HCT116 (cell line): ENCODE results near the gene CHTOP. TPM values are rescaled to one million over a fixed set of nuclear protein-coding genes. Genes with fewer than 3 reads are reported as not detected.

ENCODE experiments used
- ATAC-seq: fragments of 200-7000 bp; cut with Tn5 transposase; 2 replicates; pipeline ENCODE4 v1.9.1; 2020; ENCODE audit warnings: mild to moderate bottlenecking, moderate library complexity
- BruUV-seq: library from RNA; stranded (reverse); fragments of 400-500 nt; replicated peaks from 2 replicates; lab custom pipeline; 2021; lab: Mats Ljungman, UMichigan
- CTCF ChIA-PET: fragments of 300-600 bp; sonication (Branson Sonifier 250); formaldehyde crosslinking; loops from one replicate; lab custom pipeline; 2021; ENCODE audit warnings: antibody characterized with exemption; lab: Charles Lee
- POLR2A ChIA-PET: fragments of 300-600, 350-600 bp; sonication (Branson Sonifier 250); formaldehyde crosslinking; loops from one replicate; lab custom pipeline; 2021; ENCODE audit warnings: antibody characterized with exemption; lab: Charles Lee
- RAD21 ChIA-PET, 2 experiments: fragments of 300-600 bp; sonication (Branson Sonifier 250); formaldehyde crosslinking; loops; one replicate each; lab custom pipeline; 2023; ENCODE audit warnings: low total read pairs in 2 of 2; ENCODE audit not compliant: uncharacterized antibody in 2 of 2, unreplicated experiment in 2 of 2, low non-redundant PET in 1 of 2; lab: Charles Lee
- DNase-seq: peaks from one replicate; pipeline ENCODE4 v3.0.0-alpha.2; 2010; ENCODE audit warnings: low read depth, low spot score
- H2AFZ ChIP-seq: fragments of 200-600 bp; shearing (Covaris generic), sonication (generic); 2 replicates; pipeline ENCODE4 v1.6.1; 2017; ENCODE audit warnings: low read depth, mixed run types, mixed read lengths, antibody characterized with exemption, low read length; ENCODE audit not compliant: poor library complexity, severe bottlenecking
- H3K27ac ChIP-seq: 2 replicates; pipeline ENCODE4 v1.5.1; 2012; ENCODE audit warnings: low read depth, low read length
- H3K27me3 ChIP-seq: fragments of 200-600 bp; sonication (generic); 2 replicates; pipeline ENCODE4 v1.6.1; 2016; ENCODE audit warnings: mixed run types, low read length, mixed read lengths; ENCODE audit not compliant: insufficient read depth
- H3K36me3 ChIP-seq, 2 experiments: fragments of 200-500 bp in 1 of 2; fragments of 200-600 bp in 1 of 2; sonication (Bioruptor generic) in 1 of 2; sonication (generic) in 1 of 2; 2 replicates each; pipeline versions ENCODE4 v1.5.1 to v1.6.1; 2014 to 2016; ENCODE audit warnings: low read length in 2 of 2, inconsistent platforms in 1 of 2, mixed read lengths in 1 of 2, mixed run types in 1 of 2; ENCODE audit not compliant: insufficient read depth in 2 of 2, control insufficient read depth in 1 of 2
- H3K4me1 ChIP-seq, 2 experiments: fragments of 200-600 bp in 1 of 2; sonication (generic) in 1 of 2; 2 replicates each; pipeline versions ENCODE4 v1.5.1 to v1.6.1; 2012 to 2017; ENCODE audit warnings: low read length in 2 of 2, inconsistent platforms in 1 of 2, mild to moderate bottlenecking in 1 of 2, mixed read lengths in 1 of 2, mixed run types in 1 of 2, moderate library complexity in 1 of 2; ENCODE audit not compliant: insufficient read depth in 2 of 2, control insufficient read depth in 1 of 2
- H3K4me2 ChIP-seq: fragments of 200-600 bp; sonication (generic); 2 replicates; pipeline ENCODE4 v1.6.1; 2017; ENCODE audit warnings: mixed run types, low read length, mixed read lengths
- H3K4me3 ChIP-seq, 2 experiments: fragments of 200-600 bp in 1 of 2; sonication (generic) in 1 of 2; replicated peaks in 1 of 2; 2 replicates each; pipeline ENCODE4 v1.5.1; 2011 to 2016; ENCODE audit warnings: low read length in 2 of 2, control low read depth in 1 of 2, low read depth in 1 of 2, mild to moderate bottlenecking in 1 of 2, mixed read lengths in 1 of 2, mixed run types in 1 of 2
- H3K79me2 ChIP-seq: fragments of 200-600 bp; sonication (generic); 2 replicates; pipeline ENCODE4 v1.6.1; 2017; ENCODE audit warnings: mild to moderate bottlenecking, mixed run types, low read length, moderate library complexity, mixed read lengths; ENCODE audit not compliant: insufficient read depth
- H3K9ac ChIP-seq: fragments of 200-600 bp; sonication (generic); 2 replicates; pipeline ENCODE4 v1.6.1; 2016; ENCODE audit warnings: low read length, mixed read lengths
- H3K9me2 ChIP-seq: fragments of 200-600 bp; sonication (generic), shearing (Covaris generic); 2 replicates; pipeline ENCODE4 v1.6.1; 2017; ENCODE audit warnings: mixed run types, mild to moderate bottlenecking, moderate library complexity; ENCODE audit not compliant: insufficient read depth
- H3K9me3 ChIP-seq, 2 experiments: fragments of 200-500 bp in 1 of 2; fragments of 200-600 bp in 1 of 2; sonication (Bioruptor generic) in 1 of 2; sonication (generic) in 1 of 2; 2 replicates each; pipeline ENCODE4 v1.6.1; 2014 to 2017; ENCODE audit warnings: low read length in 2 of 2, mixed read lengths in 2 of 2, inconsistent platforms in 1 of 2, low read depth in 1 of 2, mild to moderate bottlenecking in 1 of 2, mixed run types in 1 of 2, moderate library complexity in 1 of 2; ENCODE audit not compliant: control insufficient read depth in 1 of 2, insufficient read depth in 1 of 2
- H4K20me1 ChIP-seq: fragments of 200-600 bp; sonication (generic), shearing (Covaris generic); 2 replicates; pipeline ENCODE4 v1.6.1; 2017; ENCODE audit warnings: mixed run types, mild to moderate bottlenecking, moderate library complexity; ENCODE audit not compliant: insufficient read depth
- CBX3 ChIP-seq: IDR thresholded peaks from 2 replicates; pipeline ENCODE4 v1.6.1; 2012; ENCODE audit warnings: low read depth
- CTCF ChIP-seq, 3 experiments: fragments of 200-600 bp in 1 of 3; sonication (generic) in 1 of 3; IDR thresholded peaks in 2 of 3; conservative IDR thresholded peaks in 1 of 3; 2 replicates each; pipeline ENCODE4 v1.5.1; 2012 to 2017; ENCODE audit warnings: low read depth in 2 of 3, low read length in 2 of 3, antibody characterized with exemption in 1 of 3, borderline replicate concordance in 1 of 3, control low read depth in 1 of 3, mild to moderate bottlenecking in 1 of 3, mixed read lengths in 1 of 3, mixed run types in 1 of 3, moderate library complexity in 1 of 3; ENCODE audit not compliant: insufficient read depth in 1 of 3
- ELF1 ChIP-seq: IDR thresholded peaks from 2 replicates; pipeline ENCODE4 v1.6.1; 2012; ENCODE audit warnings: low read depth, borderline replicate concordance
- FOSL1 ChIP-seq: IDR thresholded peaks from 2 replicates; pipeline ENCODE4 v1.6.1; 2012; ENCODE audit warnings: low read depth
- JUND ChIP-seq: IDR thresholded peaks from 2 replicates; pipeline ENCODE4 v1.6.1; 2012
- POLR2A ChIP-seq: IDR thresholded peaks from 2 replicates; pipeline ENCODE4 v1.7.0; 2011; ENCODE audit warnings: borderline replicate concordance; ENCODE audit not compliant: insufficient read depth, insufficient read length; ENCODE audit errors: extremely low read depth
- RAD21 ChIP-seq: IDR thresholded peaks from 2 replicates; pipeline ENCODE4 v1.6.1; 2012; ENCODE audit warnings: low read depth, mild to moderate bottlenecking
- SIN3A ChIP-seq: IDR thresholded peaks from 2 replicates; pipeline ENCODE4 v1.6.1; 2012; ENCODE audit warnings: low read depth
- SRF ChIP-seq: IDR thresholded peaks from 2 replicates; pipeline ENCODE4 v1.6.1; 2012; ENCODE audit warnings: low read depth
- TCF7L2 ChIP-seq: IDR thresholded peaks from 2 replicates; pipeline ENCODE4 v1.7.0; 2011; ENCODE audit warnings: borderline replicate concordance, inconsistent platforms; ENCODE audit not compliant: insufficient read depth, insufficient read length; ENCODE audit errors: extremely low read depth
- YY1 ChIP-seq: IDR thresholded peaks from 2 replicates; pipeline ENCODE4 v1.6.1; 2011; ENCODE audit warnings: low read length, low read depth, moderate library complexity, mild to moderate bottlenecking; ENCODE audit not compliant: insufficient replicate concordance; ENCODE audit errors: extremely low read depth
- ZNF274 ChIP-seq: fragments of 200-500 bp; sonication (Bioruptor generic); IDR thresholded peaks from 2 replicates; pipeline ENCODE4 v1.6.1; 2014; ENCODE audit warnings: mild to moderate bottlenecking, low read depth, low read length, inconsistent platforms
- intact Hi-C: fragments of 100-400 bp; cut with micrococcal nuclease; formaldehyde crosslinking; loops from 2 replicates; pipeline ENCODE4 v1.10.0; 2022
- total RNA-seq: library from RNA; stranded (reverse); gene quantifications from one replicate; pipeline ENCODE4 v1.2.1, GENCODE V29; 2021; ENCODE audit not compliant: unreplicated experiment
- TF ChIP-seq, protein P1 (sequence below): IDR thresholded peaks from 2 replicates; pipeline ENCODE4 v1.6.1; 2012; ENCODE audit warnings: low read depth
- TF ChIP-seq, protein P2 (sequence below): IDR thresholded peaks from 2 replicates; pipeline ENCODE4 v1.6.1; 2012
- TF ChIP-seq, protein P3 (sequence below): IDR thresholded peaks from 2 replicates; pipeline ENCODE4 v1.6.1; 2011; ENCODE audit warnings: mild to moderate bottlenecking, low read length, moderate library complexity; ENCODE audit not compliant: insufficient replicate concordance; ENCODE audit errors: extremely low read depth

Gene CHTOP
- total RNA-seq, 1 experiment from 2014 or later = 110 TPM

DNA sequence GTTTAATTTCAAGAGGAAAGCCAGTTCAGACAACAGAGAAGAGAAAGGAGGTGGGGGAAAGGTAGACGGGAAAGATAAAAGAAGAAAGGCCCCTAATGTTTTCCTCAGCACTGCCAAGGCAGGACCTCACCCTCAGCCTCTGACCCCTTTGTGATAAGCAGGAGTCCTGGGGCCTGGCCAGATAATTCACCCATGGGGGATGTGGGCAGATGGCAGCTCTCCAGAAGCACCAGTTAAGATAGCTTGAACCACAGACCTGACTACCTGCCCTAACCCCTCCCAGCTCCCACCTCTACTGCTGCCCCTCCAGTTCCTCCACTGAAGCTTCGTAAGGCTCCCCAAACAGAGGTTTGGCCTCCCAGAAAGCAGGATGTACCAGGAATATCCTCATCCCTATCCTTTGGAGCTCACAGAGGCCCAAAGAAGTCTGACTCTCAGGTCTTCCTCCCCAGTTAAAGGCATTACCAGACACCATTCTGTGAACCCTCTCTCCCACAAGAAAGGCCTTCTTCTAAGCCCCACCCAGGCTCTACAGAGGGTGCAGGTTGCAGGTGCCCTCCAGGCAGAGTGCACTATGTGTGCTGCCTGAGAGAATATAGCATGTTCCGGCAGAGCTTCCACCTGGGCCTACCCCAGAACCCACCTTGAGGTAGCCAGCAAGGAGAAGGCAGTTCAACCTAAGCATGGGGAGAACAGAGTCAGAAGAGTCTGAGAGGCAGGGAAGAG is 15.4 kb downstream of the CHTOP start:
- TF ChIP-seq RAD21 (no peak), YY1 (no peak), FOSL1 (no peak), CTCF (IDR thresholded peaks at IDR 0.05 in 2 of 3, conservative IDR thresholded peaks at IDR 0.05 in 1 of 3; ENCODE audit: borderline replicate concordance in 1 of 3, insufficient read depth in 1 of 3, low read depth in 2 of 3, low read length in 2 of 3) (no peak), CBX3 (no peak), POLR2A (no peak), JUND (no peak), ZNF274 (no peak), ELF1 (no peak), SIN3A (no peak), SRF (no peak), TCF7L2 (no peak)
- TF ChIP-seq, protein P1, sequence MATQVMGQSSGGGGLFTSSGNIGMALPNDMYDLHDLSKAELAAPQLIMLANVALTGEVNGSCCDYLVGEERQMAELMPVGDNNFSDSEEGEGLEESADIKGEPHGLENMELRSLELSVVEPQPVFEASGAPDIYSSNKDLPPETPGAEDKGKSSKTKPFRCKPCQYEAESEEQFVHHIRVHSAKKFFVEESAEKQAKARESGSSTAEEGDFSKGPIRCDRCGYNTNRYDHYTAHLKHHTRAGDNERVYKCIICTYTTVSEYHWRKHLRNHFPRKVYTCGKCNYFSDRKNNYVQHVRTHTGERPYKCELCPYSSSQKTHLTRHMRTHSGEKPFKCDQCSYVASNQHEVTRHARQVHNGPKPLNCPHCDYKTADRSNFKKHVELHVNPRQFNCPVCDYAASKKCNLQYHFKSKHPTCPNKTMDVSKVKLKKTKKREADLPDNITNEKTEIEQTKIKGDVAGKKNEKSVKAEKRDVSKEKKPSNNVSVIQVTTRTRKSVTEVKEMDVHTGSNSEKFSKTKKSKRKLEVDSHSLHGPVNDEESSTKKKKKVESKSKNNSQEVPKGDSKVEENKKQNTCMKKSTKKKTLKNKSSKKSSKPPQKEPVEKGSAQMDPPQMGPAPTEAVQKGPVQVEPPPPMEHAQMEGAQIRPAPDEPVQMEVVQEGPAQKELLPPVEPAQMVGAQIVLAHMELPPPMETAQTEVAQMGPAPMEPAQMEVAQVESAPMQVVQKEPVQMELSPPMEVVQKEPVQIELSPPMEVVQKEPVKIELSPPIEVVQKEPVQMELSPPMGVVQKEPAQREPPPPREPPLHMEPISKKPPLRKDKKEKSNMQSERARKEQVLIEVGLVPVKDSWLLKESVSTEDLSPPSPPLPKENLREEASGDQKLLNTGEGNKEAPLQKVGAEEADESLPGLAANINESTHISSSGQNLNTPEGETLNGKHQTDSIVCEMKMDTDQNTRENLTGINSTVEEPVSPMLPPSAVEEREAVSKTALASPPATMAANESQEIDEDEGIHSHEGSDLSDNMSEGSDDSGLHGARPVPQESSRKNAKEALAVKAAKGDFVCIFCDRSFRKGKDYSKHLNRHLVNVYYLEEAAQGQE = no peak
- TF ChIP-seq, protein P2, sequence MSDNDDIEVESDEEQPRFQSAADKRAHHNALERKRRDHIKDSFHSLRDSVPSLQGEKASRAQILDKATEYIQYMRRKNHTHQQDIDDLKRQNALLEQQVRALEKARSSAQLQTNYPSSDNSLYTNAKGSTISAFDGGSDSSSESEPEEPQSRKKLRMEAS = no peak
- TF ChIP-seq, protein P3, sequence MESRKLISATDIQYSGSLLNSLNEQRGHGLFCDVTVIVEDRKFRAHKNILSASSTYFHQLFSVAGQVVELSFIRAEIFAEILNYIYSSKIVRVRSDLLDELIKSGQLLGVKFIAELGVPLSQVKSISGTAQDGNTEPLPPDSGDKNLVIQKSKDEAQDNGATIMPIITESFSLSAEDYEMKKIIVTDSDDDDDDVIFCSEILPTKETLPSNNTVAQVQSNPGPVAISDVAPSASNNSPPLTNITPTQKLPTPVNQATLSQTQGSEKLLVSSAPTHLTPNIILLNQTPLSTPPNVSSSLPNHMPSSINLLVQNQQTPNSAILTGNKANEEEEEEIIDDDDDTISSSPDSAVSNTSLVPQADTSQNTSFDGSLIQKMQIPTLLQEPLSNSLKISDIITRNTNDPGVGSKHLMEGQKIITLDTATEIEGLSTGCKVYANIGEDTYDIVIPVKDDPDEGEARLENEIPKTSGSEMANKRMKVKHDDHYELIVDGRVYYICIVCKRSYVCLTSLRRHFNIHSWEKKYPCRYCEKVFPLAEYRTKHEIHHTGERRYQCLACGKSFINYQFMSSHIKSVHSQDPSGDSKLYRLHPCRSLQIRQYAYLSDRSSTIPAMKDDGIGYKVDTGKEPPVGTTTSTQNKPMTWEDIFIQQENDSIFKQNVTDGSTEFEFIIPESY = no peak
- ChIA-PET POLR2A (interaction anchor here (1.1 to 2.8 kb wide), 2 partner anchors 15 to 22 kb away, joined by 4 to 12 read pairs; partner anchors contain the start of genes CHTOP and S100A13), CTCF (no interaction called here), RAD21 (no interaction called here)
- H3K9ac ChIP-seq = no peak overlapping the region
- no peaks in the 10 kb centered on the region for H3K9me2 ChIP-seq
- intact Hi-C loops = no loop called here
- no peaks in the 10 kb centered on the region for H3K27me3 ChIP-seq
- no peak overlapping the region for H3K4me2 ChIP-seq
- H3K79me2 ChIP-seq = peaks cover 8% of the 10 kb centered on the region; the same call in 1 of the 2 replicates
- no peaks in the 10 kb centered on the region for H3K9me3 ChIP-seq
- no peaks in the 10 kb centered on the region for H4K20me1 ChIP-seq
- H3K36me3 ChIP-seq = peaks cover 17 to 21% of the 10 kb centered on the region in 2 experiments
- ATAC-seq = peak; percentile 11
- no TSS peak for BruUV-seq
- peaks cover 0 to 10% of the 10 kb centered on the region in 2 experiments; a peak in 2 of 4 replicates for H3K4me1 ChIP-seq
- no peak overlapping the region for H3K27ac ChIP-seq
- no peak overlapping the region for H2AFZ ChIP-seq
- DNase-seq = no peak
- H3K4me3 ChIP-seq = no peak overlapping the region
